IPS DF 19.7 (cell line): ENCODE measurements around the gene C3orf70.

ENCODE experiments used
- DNase-seq: peaks from one replicate; pipeline ENCODE4 v3.0.0-alpha.2; 2013; ENCODE audit warnings: low read depth, low spot score

Gene C3orf70

DNA sequence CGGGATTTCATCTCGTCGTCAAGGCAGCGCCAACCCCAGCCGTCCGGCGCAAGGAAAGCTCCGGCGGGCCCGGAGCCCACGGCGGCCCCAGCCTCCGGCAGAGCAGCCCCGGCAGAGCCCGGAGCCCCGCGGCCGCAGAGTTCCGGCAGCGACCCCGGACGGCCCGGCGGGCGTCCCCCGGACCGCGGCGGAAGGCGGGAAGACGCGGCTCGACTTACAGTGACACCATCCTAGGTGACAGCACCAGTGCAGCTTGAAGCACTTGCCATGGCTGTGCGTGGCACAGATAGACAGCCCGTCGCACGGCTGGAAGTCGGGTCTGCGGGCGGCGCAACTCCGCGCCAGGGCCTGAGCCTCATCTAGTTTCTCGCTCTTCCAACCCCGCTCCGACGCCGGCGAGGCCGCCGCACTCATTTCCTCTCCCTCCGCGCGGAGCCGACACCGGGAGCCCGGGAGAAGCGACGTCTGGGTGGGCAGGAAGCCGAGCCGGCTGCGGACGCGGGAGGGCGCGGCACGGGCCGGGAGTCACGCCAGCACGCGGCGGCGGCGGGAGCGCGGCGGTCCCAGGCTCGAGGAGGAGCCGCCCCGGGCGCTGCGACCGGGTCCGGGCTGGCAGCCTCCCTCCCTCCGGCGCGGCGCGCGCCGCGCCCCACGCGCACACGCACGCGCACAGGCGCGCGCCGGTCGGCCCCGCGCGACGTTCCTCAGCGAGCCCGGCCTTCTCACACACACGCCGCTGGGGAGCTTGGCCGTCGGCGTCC is at the start of gene C3orf70:
TSS of gene C3orf70 (minus strand) at position 651 of the 761 bp plus-strand sequence. CDS start at position 414, 237 bp downstream.
- no peak for DNase-seq

DNA sequence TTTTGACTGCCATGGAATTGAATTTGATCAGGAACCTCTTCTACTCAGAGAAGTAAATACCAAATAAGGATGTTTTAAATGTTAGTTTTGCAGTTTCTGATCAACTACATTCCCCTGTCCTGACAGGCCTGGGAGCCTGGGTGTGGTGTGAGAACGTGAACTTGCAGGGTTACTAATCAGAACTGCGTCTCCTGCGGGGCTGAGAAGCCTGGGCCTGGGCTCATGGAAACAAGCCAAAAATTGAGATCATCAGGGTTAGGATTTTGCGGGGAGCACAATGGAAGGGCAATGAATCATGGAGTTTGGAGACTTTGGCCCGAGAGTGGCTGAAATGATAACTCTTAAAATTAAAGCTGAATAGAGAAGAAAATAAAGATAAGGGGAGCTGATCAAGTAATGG is 47.8 kb upstream of the C3orf70 start:
- no peak for DNase-seq

- DNase-seq: no peak
These were observed 46.8 kb upstream of the C3orf70 start for GRCh38 chr3:185199671-185200070.

- no peak for DNase-seq
These were observed 46.3 kb upstream of the C3orf70 start for GRCh38 chr3:185199206-185199605.

DNA sequence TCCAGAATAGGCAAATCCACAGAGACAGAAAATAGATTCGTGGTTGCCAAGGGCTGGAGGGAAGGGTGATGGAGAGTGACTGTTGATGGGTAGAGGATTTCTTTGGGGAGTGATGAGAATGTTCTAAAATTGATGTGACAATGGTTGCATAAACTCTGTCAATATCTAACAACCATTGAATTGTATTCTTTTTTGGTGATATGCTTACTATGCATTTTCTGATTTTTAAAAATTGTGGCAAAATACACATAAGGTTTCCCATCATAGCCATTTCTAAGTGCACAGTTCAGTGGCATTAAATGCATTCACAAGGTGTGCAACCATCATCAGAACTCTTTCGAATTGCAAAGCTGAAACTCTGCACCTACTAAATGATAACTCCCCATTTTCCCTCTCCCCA is 44.2 kb upstream of the C3orf70 start:
- no peak for DNase-seq

GRCh38 chr3:185195652-185196051 is 42.8 kb upstream of the C3orf70 start:
- DNase-seq: no peak

GRCh38 chr3:185188816-185189215 is 36.0 kb upstream of the C3orf70 start:
- no peak for DNase-seq

- no peak for DNase-seq
These were observed 34.5 kb upstream of the C3orf70 start for GRCh38 chr3:185187391-185187790.

DNA sequence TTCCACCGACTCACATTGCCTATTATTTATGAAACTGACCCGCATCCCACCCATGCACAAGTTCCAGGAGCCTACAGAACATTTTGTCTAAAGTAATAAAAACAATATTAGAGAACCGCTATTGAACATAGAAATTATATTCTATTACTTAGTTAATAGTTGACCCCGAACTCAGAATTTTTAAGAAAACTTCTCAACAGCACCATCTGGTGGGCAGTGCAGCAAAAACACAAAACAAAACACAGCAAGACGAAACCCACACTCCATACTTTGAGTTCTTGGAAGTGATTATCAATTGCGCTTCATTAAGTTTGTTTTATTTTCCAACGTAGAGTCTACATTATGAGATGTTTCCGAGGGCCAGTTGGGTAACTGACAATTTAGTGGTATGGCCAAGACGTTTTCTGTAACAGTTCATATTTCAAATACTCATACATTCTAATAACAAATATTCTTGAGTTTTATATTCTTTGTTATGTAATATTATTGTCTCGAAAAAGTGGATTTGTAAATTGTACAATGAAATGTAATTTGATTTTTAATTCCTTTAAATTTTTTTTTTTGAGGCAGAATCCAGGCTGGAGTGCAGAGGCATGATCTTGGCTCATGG is 24.0 kb upstream of the C3orf70 start:
- no peak for DNase-seq

DNA sequence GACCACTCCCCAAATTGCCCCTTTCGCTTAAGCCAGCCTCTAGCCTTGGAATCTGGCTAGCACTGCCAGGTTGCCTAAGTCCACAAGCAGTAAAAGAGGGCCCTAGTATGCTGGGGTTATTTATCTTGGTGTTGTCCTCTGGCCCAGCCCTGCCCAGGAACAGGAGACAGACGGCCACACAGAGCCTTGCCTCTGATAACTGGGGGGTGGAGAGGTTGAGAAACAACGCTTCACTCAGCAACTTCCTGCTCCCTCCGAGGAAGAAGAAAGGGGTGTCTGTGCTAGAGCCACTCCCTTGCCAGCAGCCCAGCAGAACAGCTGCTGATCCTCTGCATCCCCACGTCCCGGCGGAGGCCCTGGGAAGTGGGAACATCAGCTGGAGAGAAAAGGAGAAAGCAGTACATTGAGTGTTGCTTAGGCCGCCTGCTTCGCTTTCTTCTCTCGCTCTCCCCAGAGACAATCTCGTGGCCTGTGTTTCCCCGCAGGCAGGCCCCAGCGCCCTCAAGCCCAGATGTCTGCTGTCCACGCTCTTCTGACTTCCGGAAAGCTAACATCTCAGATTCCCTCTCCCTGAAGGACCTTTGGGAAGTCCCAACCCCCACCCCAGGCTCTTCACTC is 22.6 kb upstream of the C3orf70 start:
- DNase-seq: no peak

DNA sequence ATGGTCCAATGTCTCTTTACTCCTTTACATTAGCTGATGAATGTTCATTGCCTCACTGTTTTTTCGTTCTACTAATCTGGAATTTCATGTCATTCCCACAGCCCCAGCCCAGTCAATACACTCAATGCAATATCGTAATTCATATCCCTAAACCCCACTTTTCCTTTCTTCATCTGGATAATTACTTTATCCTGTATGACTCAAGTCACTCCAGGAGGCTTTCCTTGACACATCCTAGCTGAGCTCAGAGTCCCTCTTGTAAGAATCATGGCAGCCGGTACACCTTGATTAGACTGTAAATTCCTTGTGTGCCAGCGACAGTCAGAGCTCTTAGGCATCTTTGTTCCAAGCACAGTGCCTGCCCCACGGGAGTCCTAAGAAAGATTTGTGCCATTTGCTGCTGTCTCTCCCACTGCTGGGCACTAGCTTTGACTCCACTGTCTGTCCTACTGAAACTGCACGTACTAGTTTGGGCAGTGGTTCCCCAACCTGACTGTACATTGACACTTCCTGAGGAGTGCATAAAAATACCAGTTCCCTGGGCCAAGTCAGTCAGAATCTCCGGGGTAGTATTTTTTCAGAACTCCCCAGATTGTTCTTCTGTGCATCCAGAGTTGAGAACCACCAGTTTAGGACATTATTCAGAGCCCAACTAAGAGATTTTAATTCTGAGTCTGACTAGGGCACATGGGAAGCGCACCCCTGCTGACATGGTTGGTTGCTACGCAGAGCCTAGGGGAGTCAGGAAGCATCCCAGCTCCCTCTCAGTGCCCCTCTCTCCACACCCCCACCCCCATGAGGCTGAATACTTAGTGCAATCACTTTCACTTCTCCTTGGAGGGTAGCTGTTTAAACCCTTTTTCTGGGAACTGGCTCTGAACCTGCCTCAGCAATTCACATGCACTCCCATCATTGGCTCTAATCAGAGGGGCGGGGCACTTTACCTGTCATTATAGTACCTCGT is 19.5 kb upstream of the C3orf70 start:
- no peak for DNase-seq

DNA sequence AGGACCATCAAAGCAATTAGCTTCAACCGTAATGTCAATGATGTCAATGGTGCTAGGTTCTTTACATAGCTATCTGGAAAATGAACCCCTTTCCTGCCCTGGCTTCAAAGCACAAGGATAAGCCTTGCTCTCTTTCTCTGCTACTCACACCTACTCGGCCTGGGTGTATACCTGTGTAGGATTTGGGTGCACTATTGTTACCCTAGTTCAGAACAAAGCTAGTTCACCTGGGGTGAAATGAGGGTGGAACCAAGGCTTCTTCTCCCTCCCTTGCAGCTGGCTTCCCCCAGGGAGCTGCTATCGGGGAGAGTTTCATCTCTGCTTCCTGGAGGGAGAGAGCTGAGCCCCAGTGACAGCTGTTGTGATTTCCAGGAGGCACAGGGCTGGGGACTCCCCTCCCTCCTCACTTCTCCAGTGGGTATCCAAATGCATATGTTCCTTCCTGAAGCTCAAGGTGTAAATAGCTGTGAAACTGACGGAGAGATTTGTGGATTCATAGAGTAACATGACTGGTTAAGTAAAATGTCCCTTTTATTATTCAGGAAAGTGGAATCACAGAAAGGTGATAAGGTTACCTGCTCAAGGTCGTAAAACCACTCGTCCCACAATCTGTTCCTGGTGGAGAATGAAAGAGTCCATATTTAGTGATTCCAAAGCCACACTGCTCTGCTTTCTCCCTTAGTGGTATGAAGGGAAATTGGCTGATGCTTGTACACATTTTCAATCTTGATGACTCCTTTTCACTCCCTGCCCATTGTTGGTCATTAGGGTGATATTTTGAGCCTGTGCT is 11.8 kb upstream of the C3orf70 start:
- DNase-seq: no peak

DNA sequence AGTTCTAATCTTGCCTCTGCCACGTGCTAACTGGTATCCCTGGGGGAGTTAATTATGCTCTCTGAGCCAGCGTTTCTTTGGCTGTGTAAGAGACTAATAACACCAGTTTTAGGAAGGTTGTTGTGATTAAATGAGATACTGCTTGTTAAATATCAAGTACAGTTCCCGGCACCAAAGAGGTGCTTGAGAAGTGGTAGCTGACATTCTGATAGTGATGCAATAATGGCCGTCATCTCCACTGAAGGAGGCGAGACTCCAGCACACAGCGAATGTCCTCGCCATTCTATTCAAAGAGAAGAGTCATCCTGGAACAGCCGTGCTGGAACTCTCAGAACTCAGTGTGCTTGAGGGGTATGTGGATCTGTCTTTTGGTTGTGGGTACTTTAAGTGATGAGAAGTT is 9.8 kb upstream of the C3orf70 start:
- no peak for DNase-seq

GRCh38 chr3:185161761-185162160 is 8.9 kb upstream of the C3orf70 start:
- DNase-seq: no peak

GRCh38 chr3:185157347-185157746 is 4.5 kb upstream of the C3orf70 start:
- DNase-seq: no peak

- DNase-seq: no peak
These were observed 2.8 kb upstream of the C3orf70 start for GRCh38 chr3:185155678-185156077.

DNA sequence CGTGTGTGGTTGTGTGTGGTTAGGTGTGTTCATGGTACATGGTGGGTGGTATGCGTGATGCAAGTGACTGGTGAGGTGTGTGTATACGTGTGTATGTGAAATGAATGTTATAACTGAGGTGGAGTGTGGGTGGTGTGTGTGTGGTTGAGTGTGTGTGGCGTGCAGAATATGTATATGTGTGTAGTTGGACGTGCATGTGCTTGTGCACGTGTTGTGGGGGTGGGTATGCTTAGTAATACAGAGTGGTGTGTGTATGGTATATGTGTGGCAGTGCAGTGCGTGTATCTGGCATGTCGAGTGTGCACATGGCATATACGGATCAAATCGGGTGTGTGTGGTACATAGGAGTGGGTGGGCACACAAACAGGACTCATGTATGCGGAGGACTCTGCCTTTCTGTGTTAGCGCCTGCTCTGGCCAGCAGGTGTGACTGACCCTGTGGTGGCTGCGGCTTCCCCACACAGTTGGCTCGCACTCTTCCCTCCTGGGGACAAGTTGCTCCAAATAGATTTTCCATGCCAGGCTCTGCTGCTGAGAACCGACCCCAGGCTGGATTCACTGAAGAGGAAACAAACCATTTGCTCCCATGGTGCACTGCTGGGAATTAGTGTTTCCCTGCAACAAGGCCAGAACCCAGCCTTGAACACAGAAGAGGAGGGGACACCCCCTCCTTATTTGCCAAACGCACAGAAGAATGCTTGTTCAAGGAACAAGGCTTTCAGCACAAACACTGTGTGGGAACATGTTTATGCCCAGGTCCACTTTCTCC is 1.2 kb upstream of the C3orf70 start:
- DNase-seq: no peak

- DNase-seq: no peak
These were observed 411 bp upstream of the C3orf70 start for GRCh38 chr3:185153171-185153771.

GRCh38 chr3:185151964-185152409 is 873 bp downstream of the C3orf70 start:
- DNase-seq: no peak
